ENCODE data around the gene CPT1C. TPM values are rescaled to one million over a fixed set of nuclear protein-coding genes. Genes with fewer than 3 reads are reported as not detected.

CPT1C gene
- total RNA-seq, 2 experiments from 2014 or later: 0.86 to 0.95 TPM

- H2AFZ ChIP-seq (ENCODE audit: low read length): no peak overlapping the region
- H4K20me1 ChIP-seq (ENCODE audit: insufficient read depth, low read length): 0 out of 2 replicates have a peak, but pooled peaks cover 10% of the 10 kb centered on the region
- intact Hi-C loops (cut with micrococcal nuclease; ENCODE audit: unreplicated experiment): no loop called here
- ChIA-PET POLR2A (no interaction called here), CTCF (ENCODE audit: unreplicated experiment) (interaction anchor here (0.5 kb wide), 1 partner anchor 86 kb away, joined by 5 read pairs; the partner anchor contains the start of gene AP2A1)
- H3K9me2 ChIP-seq (ENCODE audit: insufficient read depth, low read length): no peaks in the 10 kb centered on the region
- H3K79me2 ChIP-seq (ENCODE audit: insufficient read depth, low read depth, low read length): peaks cover 56% of the 10 kb centered on the region
- H3K36me3 ChIP-seq (ENCODE audit: insufficient read depth, low read length): peaks cover 69% of the 10 kb centered on the region
- peak overlapping the region; percentile 95 for H3K4me2 ChIP-seq (ENCODE audit: low read length)
- BruUV-seq (replicated peaks): no TSS peak
- no peaks in the 10 kb centered on the region for H3K9me3 ChIP-seq (ENCODE audit: low read length)
- DNase-seq (ENCODE audit: low spot score): peak; percentile 89
- TF ChIP-seq CTCF (conservative IDR thresholded peaks at IDR 0.05; ENCODE audit: low read length) (peak; percentile 96), EZH2phosphoT487 (IDR thresholded peaks at IDR 0.05; ENCODE audit: borderline replicate concordance, low read depth, low read length) (no peak)
- H3K4me1 ChIP-seq (ENCODE audit: insufficient read depth, low read length, poor library complexity, severe bottlenecking): peaks cover 25% of the 10 kb centered on the region
- H3K27ac ChIP-seq (ENCODE audit: low read depth, low read length, poor library complexity, severe bottlenecking): peak overlapping the region; percentile 31
- peak overlapping the region; percentile 96 for H3K4me3 ChIP-seq (ENCODE audit: low read depth, low read length, poor library complexity, severe bottlenecking)
Observed at GRCh38 chr19:49680421-49681351, 10.2 kb upstream of the CPT1C start.

- H3K4me2 ChIP-seq (ENCODE audit: low read length): no peak overlapping the region
Observed at GRCh38 chr19:49681830-49682229, 9.1 kb upstream of the CPT1C start.

More at GRCh38 chr19:49681830-49682229, 9.1 kb upstream of the CPT1C start:
- no TSS peak for BruUV-seq (replicated peaks)
- H4K20me1 ChIP-seq (ENCODE audit: insufficient read depth, low read length): 0 out of 2 replicates have a peak, but pooled peaks cover 10% of the 10 kb centered on the region
- no peak overlapping the region for H3K27ac ChIP-seq (ENCODE audit: low read depth, low read length, poor library complexity, severe bottlenecking)
- no peak for DNase-seq (ENCODE audit: low spot score)
- no peaks in the 10 kb centered on the region for H3K9me3 ChIP-seq (ENCODE audit: low read length)
- intact Hi-C loops (cut with micrococcal nuclease; ENCODE audit: unreplicated experiment): no loop called here
- H2AFZ ChIP-seq (ENCODE audit: low read length): no peak overlapping the region
- ChIA-PET CTCF (ENCODE audit: unreplicated experiment) (interaction anchor here (0.6 kb wide), 2 partner anchors 50 to 77 kb away, joined by 3 read pairs; no protein-coding TSS in a partner anchor), POLR2A (no interaction called here)
- TF ChIP-seq CTCF (conservative IDR thresholded peaks at IDR 0.05; ENCODE audit: low read length) (no peak), EZH2phosphoT487 (IDR thresholded peaks at IDR 0.05; ENCODE audit: borderline replicate concordance, low read depth, low read length) (no peak)
- H3K9me2 ChIP-seq (ENCODE audit: insufficient read depth, low read length): no peaks in the 10 kb centered on the region
- H3K36me3 ChIP-seq (ENCODE audit: insufficient read depth, low read length): peaks cover 79% of the 10 kb centered on the region
- no peak overlapping the region for H3K4me3 ChIP-seq (ENCODE audit: low read depth, low read length, poor library complexity, severe bottlenecking)
- H3K79me2 ChIP-seq (ENCODE audit: insufficient read depth, low read depth, low read length): peaks cover 56% of the 10 kb centered on the region
- peaks cover 25% of the 10 kb centered on the region for H3K4me1 ChIP-seq (ENCODE audit: insufficient read depth, low read length, poor library complexity, severe bottlenecking)

All from OCI-LY7 (cell line).